Esophagus squamous epithelium (tissue), 4 donors: ENCODE measurements around the gene DOCK2.

Source experiments
- CTCF ChIP-seq, 6 experiments: fragments of 450-650 bp in 4 of 6; fragments of 200-600 bp in 2 of 6; sonication (generic) in 2 of 6; IDR thresholded peaks; one replicate each; pipeline ENCODE4 v1.5.1; 2016 to 2019; ENCODE audit warnings: antibody characterized with exemption in 6 of 6, mild to moderate bottlenecking in 4 of 6, moderate library complexity in 4 of 6
- POLR2A ChIP-seq, 4 donors: fragments of 450-650 bp; IDR thresholded peaks; one replicate each; pipeline ENCODE4 v1.6.1; 2017; ENCODE audit warnings: antibody characterized with exemption in 4 of 4, mild to moderate bottlenecking in 4 of 4, moderate library complexity in 3 of 4

GRCh38 chr5:169864483-169864882 is 227.4 kb downstream of the DOCK2 start:
- TF ChIP-seq CTCF (IDR thresholded peaks at IDR 0.05) (no peak), POLR2A (IDR thresholded peaks at IDR 0.05) (no peak)
